HEK293 (cell line): ENCODE measurements around the gene DAPP1.
A peak's percentile ranks its signal among the peaks of the same experiment; 100 is the strongest.

Experiments used
- CTCF ChIA-PET: fragments of 350-600 bp; formaldehyde crosslinking; extraction: SDS; loops from one replicate; lab custom pipeline; 2021; ENCODE audit warnings: antibody characterized with exemption; lab: Yijun Ruan, JAX
- POLR2A ChIA-PET: fragments of 300-600 bp; formaldehyde crosslinking; extraction: SDS; loops from one replicate; lab custom pipeline; 2020; ENCODE audit warnings: antibody characterized with exemption, inconsistent platforms; lab: Yijun Ruan, JAX
- H3K27ac ChIP-seq: fragments of 200-500 bp; sonication (Bioruptor generic); 2 replicates; pipeline ENCODE4 v1.5.1; 2014; ENCODE audit warnings: low read depth, low read length, control low read depth, inconsistent platforms; ENCODE audit errors: extremely low read depth
- H3K36me3 ChIP-seq, 2 experiments: fragments of 200-500 bp in 1 of 2; sonication (Bioruptor generic) in 1 of 2; 1 replicate in 1 of 2; 2 replicates in 1 of 2; pipeline ENCODE4 v1.5.1; 2014 to 2017; ENCODE audit warnings: inconsistent platforms in 2 of 2, low read length in 2 of 2; ENCODE audit not compliant: control insufficient read depth in 2 of 2, insufficient read depth in 1 of 2
- H3K4me1 ChIP-seq: fragments of 200-500 bp; sonication (Bioruptor generic); 2 replicates; pipeline ENCODE4 v1.5.1; 2014; ENCODE audit warnings: mild to moderate bottlenecking, low read length, inconsistent platforms; ENCODE audit not compliant: control insufficient read depth, insufficient read depth
- H3K4me3 ChIP-seq: 2 replicates; pipeline ENCODE4 v1.5.1; 2011; ENCODE audit warnings: low read depth, mild to moderate bottlenecking, control low read depth, low read length, moderate library complexity
- H3K9me3 ChIP-seq: fragments of 200-500 bp; sonication (Bioruptor generic); 2 replicates; pipeline ENCODE4 v1.5.1; 2014; ENCODE audit warnings: low read depth, low read length, inconsistent platforms; ENCODE audit not compliant: control insufficient read depth, insufficient read depth
- KLF10 ChIP-seq: fragments of 450-650 bp; IDR thresholded peaks from 2 replicates; pipeline ENCODE4 v1.5.1; 2018; ENCODE audit warnings: missing biosample characterization, mild to moderate bottlenecking, missing genetic modification characterization
- SP2 ChIP-seq: fragments of 450-650 bp; formaldehyde crosslinking; IDR thresholded peaks from 2 replicates; pipeline ENCODE4 v1.5.1; 2016; ENCODE audit warnings: missing biosample characterization, missing genetic modification characterization
- TCF7L2 ChIP-seq: IDR thresholded peaks from 2 replicates; pipeline ENCODE4 v1.6.1; 2011; ENCODE audit warnings: low read depth, mild to moderate bottlenecking, inconsistent platforms, low read length, moderate library complexity, borderline replicate concordance
- ZBTB1 ChIP-seq: fragments of 450-650 bp; formaldehyde crosslinking; IDR thresholded peaks from 2 replicates; pipeline ENCODE4 v1.5.1; 2016; ENCODE audit warnings: missing biosample characterization, missing genetic modification characterization
- ZBTB48 ChIP-seq: fragments of 450-650 bp; formaldehyde crosslinking; IDR thresholded peaks from 2 replicates; pipeline ENCODE4 v1.5.1; 2016; ENCODE audit warnings: missing biosample characterization, missing genetic modification characterization
- ZNF2 ChIP-seq: fragments of 450-650 bp; formaldehyde crosslinking; IDR thresholded peaks from 2 replicates; pipeline ENCODE4 v1.5.1; 2016; ENCODE audit warnings: missing biosample characterization, missing genetic modification characterization
- ZNF449 ChIP-seq: fragments of 450-650 bp; formaldehyde crosslinking; IDR thresholded peaks from 2 replicates; pipeline ENCODE4 v1.5.1; 2017; ENCODE audit warnings: missing biosample characterization, mild to moderate bottlenecking, missing genetic modification characterization, moderate library complexity
- ZNF510 ChIP-seq: fragments of 450-650 bp; formaldehyde crosslinking; IDR thresholded peaks from 2 replicates; pipeline ENCODE4 v1.5.1; 2018; ENCODE audit warnings: mild to moderate bottlenecking, missing genetic modification characterization, missing biosample characterization; ENCODE audit not compliant: insufficient replicate concordance
- ZNF600 ChIP-seq: fragments of 450-650 bp; formaldehyde crosslinking; IDR thresholded peaks from 2 replicates; pipeline ENCODE4 v1.5.1; 2016; ENCODE audit warnings: missing biosample characterization, missing genetic modification characterization
- ZNF624 ChIP-seq: fragments of 450-650 bp; formaldehyde crosslinking; IDR thresholded peaks from 2 replicates; pipeline ENCODE4 v1.5.1; 2017; ENCODE audit warnings: missing biosample characterization, missing genetic modification characterization
- ZNF645 ChIP-seq: fragments of 450-650 bp; formaldehyde crosslinking; IDR thresholded peaks from 2 replicates; pipeline ENCODE4; 2016; ENCODE audit warnings: missing biosample characterization, missing genetic modification characterization
- ZNF654 ChIP-seq: fragments of 450-650 bp; formaldehyde crosslinking; IDR thresholded peaks from 2 replicates; pipeline ENCODE4 v1.5.1; 2016; ENCODE audit warnings: low read depth, missing biosample characterization, missing genetic modification characterization
- ZNF704 ChIP-seq: fragments of 450-650 bp; formaldehyde crosslinking; IDR thresholded peaks from 2 replicates; pipeline ENCODE4 v1.5.1; 2016; ENCODE audit warnings: missing biosample characterization, missing genetic modification characterization
- ZNF747 ChIP-seq: fragments of 450-650 bp; formaldehyde crosslinking; IDR thresholded peaks from 2 replicates; pipeline ENCODE4 v1.5.1; 2016; ENCODE audit warnings: missing biosample characterization, missing genetic modification characterization
- ZNF76 ChIP-seq: fragments of 450-650 bp; formaldehyde crosslinking; IDR thresholded peaks from 2 replicates; pipeline ENCODE4; 2016; ENCODE audit warnings: low read depth, missing biosample characterization, missing genetic modification characterization, borderline replicate concordance
- ZNF843 ChIP-seq: fragments of 450-650 bp; formaldehyde crosslinking; IDR thresholded peaks from 2 replicates; pipeline ENCODE4 v1.5.1; 2016; ENCODE audit warnings: missing biosample characterization, missing genetic modification characterization

Gene DAPP1

GRCh38 chr4:99810536-99810935, 6.1 kb upstream of the DAPP1 start:
- no peak overlapping the region for H3K27ac ChIP-seq
- TF ChIP-seq ZBTB48 (tag by site-specific recombination) (no peak), TCF7L2 (no peak), ZNF645 (tag by site-specific recombination) (no peak), SP2 (tag by site-specific recombination) (no peak), ZNF449 (tag by site-specific recombination) (no peak), ZNF600 (tag by site-specific recombination) (no peak), ZNF624 (tag by site-specific recombination) (no peak), ZNF2 (no peak), ZNF510 (no peak), ZNF76 (no peak), KLF10 (tag by site-specific recombination) (no peak)
- TF ChIP-seq, all 188 proteins: peak for 0
- no peaks in the 10 kb centered on the region for H3K4me1 ChIP-seq
- CTCF ChIA-PET: interaction anchor here (1.0 to 1.6 kb wide), 3 partner anchors 75 to 247 kb away, joined by 3 to 5 read pairs (median 5); partner anchors contain the start of gene TRMT10A
- H3K36me3 ChIP-seq: no peaks in the 10 kb centered on the region
- no peak overlapping the region for H3K4me3 ChIP-seq
- H3K9me3 ChIP-seq: no peaks in the 10 kb centered on the region
- POLR2A ChIA-PET: no interaction called here

- Histone ChIP-seq H3K4me3 (no peak overlapping the region), H3K27ac (no peak overlapping the region), H3K36me3 (no peaks in the 10 kb centered on the region)
- POLR2A ChIA-PET: interaction anchor here (0.7 kb wide), 1 partner anchor 248 kb away, joined by 4 read pairs; the partner anchor contains the start of gene TRMT10A
- CTCF ChIA-PET: interaction anchor here (0.6 to 1.6 kb wide), 11 partner anchors 11 to 1440 kb away, joined by 3 to 5 read pairs (median 3); partner anchors contain the start of gene TRMT10A
- no peak for TF ChIP-seq ZNF843 (tag by site-specific recombination)
- TF ChIP-seq ZNF747 (tag by site-specific recombination): no peak
- TF ChIP-seq, all 188 proteins: peak for 0
- no peaks in the 10 kb centered on the region for H3K9me3 ChIP-seq
- no peaks in the 10 kb centered on the region for H3K4me1 ChIP-seq
Observed at GRCh38 chr4:99811117-99811516, 5.5 kb upstream of the DAPP1 start.

- TF ChIP-seq ZNF654 (tag by site-specific recombination): peak; percentile 16; the same call in 1 of the 2 replicates
- no peak for TF ChIP-seq ZNF704 (tag by site-specific recombination)
- no peak for TF ChIP-seq ZBTB1 (tag by site-specific recombination)
- ChIA-PET POLR2A (interaction anchor here (0.7 kb wide), 1 partner anchor 249 kb away, joined by 4 read pairs; the partner anchor contains the start of gene TRMT10A), CTCF (interaction anchor here (0.7 to 1.6 kb wide), 13 partner anchors 11 to 363 kb away, joined by 3 to 5 read pairs (median 3); partner anchors contain the start of gene TRMT10A)
- no peaks in the 10 kb centered on the region for H3K36me3 ChIP-seq
- no peaks in the 10 kb centered on the region for H3K9me3 ChIP-seq
- H3K4me1 ChIP-seq: no peaks in the 10 kb centered on the region
- H3K27ac ChIP-seq: no peak overlapping the region
- H3K4me3 ChIP-seq: no peak overlapping the region
Observed at GRCh38 chr4:99811850-99812249, 4.8 kb upstream of the DAPP1 start.
